Right renal pelvis (tissue), 4 donors: ENCODE measurements around the gene ABCB8. TPM values are rescaled to one million over a fixed set of nuclear protein-coding genes. Genes with fewer than 3 reads are reported as not detected.

Source experiments
- DNase-seq, 4 donors: peaks; one replicate each; pipeline ENCODE4 v3.0.0-alpha.2; 2013; ENCODE audit warnings: low read depth in 4 of 4, low spot score in 3 of 4, missing footprints in 1 of 4
- polyA plus RNA-seq, 4 donors: library from polyadenylated mRNA; unstranded; fragments of 120-200 nt; gene quantifications; one replicate each; pipeline ENCODE4 v1.2.1, GENCODE V29; 2013; ENCODE audit not compliant: insufficient read length in 4 of 4

The ABCB8 gene
- polyA plus RNA-seq, 4 donors = 18.7 to 23.7 (median 21.3) TPM

DNA sequence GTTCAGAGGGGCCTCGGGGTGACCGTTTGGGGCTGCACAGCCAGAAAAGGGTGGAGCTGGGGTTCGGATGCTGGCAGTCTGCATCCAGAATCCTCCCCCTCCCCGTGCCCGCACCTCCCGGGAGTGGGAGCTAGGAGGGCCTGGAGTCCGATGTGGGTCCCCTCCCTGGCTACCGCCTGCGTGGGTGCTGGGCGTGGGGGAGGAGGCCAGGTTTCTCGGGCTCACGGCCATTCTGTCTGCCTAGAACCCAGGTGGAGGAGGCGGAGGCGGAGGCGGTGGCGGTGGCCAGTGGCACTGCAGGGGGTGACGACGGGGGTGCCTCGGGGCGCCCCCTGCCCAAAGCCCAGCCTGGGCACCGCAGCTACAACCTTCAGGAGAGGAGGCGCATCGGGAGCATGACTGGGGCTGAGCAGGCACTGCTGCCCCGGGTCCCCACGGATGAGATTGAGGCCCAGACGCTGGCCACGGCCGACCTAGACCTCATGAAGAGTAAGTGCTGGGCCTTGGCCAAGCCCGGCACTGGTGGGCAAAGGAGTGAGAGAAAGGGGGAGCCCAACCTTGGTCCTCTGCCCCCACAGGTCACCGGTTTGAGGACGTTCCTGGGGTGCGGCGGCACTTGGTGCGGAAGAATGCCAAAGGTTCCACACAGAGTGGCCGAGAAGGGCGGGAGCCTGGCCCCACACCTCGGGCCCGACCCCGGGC lies 38.2 kb downstream of the ABCB8 start:
- DNase-seq = no peak

DNA sequence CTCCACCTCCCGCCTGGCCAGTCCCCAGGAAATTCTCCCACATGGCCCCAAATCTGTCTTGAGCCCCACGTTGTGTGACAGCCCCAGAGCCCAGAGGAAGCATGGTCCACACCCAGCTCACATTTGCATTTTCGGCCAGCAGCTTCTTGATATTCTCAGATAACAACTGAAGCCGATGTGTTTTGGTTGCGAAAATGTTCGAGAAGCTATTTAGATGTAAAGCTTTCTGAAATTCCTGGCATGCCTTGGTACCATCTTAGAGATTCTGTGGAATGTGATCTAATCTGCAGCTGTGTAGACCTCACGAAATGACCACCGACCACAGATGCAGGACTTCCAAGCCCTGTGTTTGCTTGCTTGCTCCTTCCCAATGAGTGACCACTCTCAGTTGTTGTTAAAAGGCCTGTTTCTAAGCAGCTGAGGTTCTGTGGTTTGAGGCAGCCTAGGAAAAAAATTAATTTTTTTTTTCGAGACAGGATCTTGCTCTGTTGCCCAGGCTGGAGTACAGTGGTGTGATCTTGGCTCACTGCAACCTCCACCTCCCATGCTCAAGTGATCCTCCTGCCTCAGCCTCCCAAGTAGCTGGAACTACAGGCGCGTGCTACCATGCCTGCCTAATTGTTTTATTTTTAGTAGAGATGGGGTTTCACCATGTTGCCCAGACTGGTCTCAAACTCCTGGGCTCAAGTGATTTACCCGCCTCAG lies 40.0 kb downstream of the ABCB8 start:
- DNase-seq = no peak

DNA sequence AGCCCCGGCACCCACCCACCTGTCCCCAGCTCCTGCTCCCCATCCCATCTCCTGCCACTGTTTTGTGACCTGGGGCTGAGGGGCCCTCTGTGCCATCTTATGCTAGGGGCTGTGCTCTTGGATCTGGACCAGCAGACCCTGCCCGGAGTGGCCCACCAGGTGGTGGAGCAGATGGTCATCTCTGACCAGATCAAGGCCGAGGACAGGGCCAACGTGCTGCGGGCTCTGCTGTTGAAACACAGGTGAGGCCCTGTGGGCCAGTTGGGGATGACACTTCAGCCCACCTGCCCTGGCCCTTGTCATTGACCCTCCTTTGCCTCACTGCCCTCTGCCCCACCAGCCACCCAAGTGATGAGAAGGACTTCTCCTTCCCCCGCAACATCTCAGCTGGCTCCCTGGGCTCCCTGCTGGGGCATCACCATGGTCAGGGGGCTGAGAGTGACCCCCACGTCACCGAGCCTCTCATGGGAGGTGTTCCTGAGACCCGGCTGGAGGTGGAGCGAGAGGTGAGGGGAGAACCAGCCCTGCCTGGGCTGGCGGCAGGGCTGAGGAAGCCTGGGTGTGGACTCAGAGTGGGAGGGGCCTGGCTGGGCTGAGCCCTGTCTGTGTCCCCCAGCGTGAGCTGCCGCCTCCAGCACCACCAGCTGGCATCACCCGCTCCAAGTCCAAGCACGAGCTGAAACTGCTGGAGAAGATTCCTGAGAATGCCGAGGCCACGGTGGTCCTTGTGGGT lies 41.8 kb downstream of the ABCB8 start:
- no peak for DNase-seq

DNA sequence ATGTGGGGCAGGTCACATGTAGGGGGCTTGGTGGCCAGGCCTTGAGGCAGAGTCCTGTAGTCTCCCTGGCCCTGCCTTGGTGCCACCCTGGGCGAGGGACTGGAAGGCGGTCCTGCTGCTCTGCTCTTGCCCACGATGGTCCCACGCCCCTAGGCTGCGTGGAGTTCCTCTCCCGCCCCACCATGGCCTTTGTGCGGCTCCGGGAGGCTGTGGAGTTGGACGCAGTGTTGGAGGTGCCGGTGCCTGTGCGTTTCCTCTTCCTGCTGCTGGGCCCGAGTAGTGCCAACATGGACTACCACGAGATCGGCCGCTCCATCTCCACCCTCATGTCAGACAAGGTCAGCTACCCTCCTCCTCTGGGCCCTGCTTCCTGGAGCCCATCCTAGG lies 42.3 kb downstream of the ABCB8 start:
- DNase-seq = no peak

DNA sequence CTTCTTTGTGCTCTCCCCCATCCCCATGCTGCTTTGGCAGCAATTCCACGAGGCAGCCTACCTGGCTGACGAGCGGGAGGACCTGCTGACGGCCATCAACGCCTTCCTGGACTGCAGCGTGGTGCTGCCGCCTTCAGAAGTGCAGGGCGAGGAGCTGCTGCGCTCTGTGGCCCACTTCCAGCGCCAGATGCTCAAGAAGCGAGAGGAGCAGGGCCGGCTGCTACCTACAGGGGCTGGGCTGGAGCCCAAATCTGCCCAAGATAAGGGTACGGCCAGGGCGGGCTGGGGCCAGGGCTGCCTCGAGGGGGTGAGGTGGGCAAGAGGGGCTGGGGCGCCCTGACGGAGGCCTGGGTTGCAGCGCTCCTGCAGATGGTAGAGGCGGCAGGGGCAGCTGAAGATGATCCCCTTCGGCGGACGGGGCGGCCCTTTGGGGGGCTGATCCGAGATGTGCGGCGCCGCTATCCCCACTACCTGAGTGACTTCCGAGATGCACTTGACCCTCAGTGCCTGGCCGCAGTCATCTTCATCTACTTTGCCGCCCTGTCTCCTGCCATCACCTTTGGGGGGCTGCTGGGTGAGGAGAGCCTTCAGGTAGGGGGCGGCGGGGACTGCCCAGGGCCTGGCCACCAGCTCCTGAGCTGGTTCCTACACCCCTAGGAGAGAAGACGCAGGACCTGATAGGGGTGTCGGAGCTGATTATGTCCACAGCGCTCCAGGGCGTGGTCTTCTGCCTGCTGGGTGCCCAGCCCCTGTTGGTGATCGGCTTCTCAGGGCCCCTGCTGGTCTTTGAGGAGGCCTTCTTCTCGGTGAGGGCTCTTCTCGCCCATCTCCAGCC lies 43.0 kb downstream of the ABCB8 start:
- no peak for DNase-seq

DNA sequence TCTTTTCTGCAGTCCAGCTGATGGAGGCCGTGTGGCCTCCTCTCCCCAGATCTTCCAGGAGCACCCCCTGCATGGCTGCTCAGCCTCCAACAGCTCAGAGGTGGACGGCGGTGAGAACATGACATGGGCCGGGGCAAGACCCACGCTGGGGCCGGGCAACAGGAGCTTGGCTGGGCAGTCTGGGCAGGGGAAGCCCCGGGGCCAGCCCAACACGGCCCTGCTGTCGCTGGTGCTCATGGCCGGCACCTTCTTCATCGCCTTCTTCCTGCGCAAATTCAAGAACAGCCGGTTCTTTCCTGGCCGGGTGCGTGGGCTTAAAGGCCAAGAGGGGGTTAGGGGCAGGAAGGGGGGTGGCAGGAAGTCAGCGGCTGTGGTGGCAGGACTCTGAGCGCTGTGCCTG lies 45.7 kb downstream of the ABCB8 start:
- DNase-seq = no peak

DNA sequence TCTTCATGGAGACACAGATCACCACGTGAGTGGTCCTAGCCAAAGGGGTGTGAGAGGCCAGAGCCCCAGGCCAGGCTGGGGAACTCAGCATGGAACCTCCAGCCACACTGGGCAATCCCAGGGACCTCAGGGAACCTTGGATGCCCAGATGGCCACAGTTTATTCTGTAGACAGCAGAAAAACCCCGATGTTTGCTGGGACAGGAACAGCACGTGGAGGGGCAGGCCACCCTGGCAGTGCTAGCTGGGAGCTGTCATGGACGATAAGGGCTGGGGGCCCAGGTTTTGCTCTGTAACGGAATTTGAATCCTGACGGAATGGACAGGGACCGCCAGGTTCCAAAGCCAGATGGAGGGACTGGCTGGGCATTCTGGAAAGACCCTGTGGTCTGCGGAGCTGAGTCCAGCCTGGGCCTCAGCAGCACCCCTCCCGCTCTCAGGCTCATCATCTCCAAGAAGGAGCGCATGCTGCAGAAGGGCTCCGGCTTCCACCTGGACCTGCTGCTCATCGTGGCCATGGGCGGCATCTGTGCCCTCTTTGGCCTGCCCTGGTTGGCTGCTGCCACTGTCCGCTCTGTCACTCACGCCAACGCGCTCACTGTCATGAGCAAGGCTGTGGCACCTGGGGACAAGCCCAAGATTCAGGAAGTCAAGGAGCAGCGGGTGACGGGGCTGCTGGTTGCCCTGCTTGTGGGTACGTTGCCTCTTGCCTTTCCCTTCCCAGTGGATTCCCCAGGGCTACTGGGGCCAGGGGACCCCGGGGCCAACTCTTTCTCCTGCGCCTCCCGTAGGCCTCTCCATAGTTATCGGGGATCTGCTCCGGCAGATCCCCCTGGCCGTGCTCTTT lies 46.8 kb downstream of the ABCB8 start:
- no peak for DNase-seq

DNA sequence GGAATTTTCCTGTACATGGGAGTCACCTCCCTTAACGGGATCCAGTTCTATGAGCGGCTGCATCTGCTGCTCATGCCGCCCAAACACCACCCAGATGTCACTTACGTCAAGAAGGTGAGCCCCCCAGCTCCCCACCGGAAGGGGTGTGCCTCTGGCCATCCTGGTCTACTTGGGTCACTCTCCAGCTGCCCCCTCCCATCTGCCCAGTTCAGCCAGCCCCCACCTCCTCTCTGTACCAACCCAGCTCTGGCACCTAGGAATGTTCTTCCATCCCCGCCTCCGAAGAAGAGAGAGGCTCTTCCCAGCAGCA lies 47.4 kb downstream of the ABCB8 start:
- DNase-seq = no peak

DNA sequence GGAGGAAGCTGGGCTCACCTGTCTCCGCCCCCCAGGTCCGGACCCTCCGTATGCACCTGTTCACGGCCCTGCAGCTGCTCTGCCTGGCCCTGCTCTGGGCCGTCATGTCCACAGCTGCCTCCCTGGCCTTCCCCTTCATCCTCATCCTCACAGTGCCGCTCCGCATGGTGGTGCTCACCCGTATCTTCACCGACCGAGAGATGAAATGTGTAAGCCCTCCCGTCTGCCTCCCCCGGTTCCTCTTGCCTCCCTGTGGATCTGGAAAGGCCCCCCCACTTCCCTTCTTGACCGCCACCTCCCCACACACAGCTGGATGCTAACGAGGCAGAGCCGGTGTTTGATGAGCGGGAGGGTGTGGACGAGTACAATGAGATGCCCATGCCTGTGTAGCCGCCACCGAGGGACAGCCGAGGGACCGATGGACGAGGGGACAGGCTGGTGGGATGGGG lies 47.8 kb downstream of the ABCB8 start:
- no peak for DNase-seq

DNA sequence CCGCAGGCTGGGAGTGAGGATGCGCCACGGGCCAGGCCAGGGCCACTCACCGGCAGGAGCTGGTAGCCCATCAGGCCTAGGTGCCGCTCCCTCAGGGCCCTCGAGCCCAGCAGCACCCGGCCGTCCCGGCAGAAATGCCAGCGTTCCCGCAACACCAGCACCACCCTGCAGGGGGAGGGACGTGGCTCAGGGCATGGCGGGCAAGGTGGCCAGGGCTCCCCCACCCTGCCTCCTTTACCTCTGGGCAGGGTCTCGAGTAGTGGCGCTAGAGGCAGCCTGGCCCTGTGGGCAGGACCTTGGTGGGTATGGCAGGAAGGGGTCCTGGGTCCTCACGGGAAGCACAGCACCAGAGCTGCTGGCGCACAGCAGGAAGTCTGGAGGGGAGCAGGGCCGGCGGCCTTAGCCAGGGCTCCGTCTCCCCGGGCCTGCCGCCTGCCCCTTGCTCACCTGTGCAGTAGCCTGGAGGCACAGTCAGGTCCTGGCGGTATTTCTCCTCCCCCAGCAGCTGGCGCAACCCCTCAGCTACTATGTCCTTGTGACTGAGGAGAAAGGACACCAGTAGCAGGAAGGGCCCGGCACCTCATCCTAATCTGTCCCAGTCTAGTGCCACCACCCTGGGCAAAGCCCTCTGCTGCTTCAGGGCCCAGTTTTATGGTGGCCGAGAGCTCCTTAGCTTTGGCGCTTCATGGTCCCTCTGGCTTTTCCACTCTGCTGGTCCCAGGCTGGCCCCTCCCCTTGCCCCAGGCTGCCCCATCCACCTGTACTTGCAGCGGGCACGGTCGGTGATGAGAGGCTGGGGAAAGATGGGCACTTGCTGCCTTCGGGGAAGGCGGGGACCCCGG lies 48.8 kb downstream of the ABCB8 start:
- no peak for DNase-seq

DNA sequence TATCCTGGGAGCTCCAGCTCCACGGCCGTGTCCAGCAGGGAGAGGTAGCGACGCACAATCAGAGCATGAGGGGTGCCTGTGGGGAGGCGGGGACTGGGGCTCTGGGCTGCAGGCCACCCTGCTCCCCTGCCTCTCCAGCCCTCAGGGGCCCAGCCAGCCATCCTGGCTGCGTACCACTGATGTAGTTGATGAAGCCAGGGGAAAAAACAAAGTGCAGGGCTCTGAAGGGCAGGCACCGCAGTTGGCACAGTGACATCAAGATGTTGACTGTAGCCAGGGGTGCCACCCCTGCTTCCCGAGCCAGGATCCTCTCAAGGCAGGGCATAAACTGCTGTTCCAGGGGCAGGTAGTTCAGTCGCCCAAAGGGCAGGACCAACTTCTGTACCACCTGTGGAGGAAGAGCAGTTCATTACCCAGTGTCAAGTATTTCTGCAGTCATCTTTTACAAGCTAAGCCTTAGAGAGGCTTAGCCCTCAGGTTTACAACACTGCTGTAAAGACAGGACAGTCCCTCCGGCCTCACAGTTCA lies 49.5 kb downstream of the ABCB8 start:
- no peak for DNase-seq

DNA sequence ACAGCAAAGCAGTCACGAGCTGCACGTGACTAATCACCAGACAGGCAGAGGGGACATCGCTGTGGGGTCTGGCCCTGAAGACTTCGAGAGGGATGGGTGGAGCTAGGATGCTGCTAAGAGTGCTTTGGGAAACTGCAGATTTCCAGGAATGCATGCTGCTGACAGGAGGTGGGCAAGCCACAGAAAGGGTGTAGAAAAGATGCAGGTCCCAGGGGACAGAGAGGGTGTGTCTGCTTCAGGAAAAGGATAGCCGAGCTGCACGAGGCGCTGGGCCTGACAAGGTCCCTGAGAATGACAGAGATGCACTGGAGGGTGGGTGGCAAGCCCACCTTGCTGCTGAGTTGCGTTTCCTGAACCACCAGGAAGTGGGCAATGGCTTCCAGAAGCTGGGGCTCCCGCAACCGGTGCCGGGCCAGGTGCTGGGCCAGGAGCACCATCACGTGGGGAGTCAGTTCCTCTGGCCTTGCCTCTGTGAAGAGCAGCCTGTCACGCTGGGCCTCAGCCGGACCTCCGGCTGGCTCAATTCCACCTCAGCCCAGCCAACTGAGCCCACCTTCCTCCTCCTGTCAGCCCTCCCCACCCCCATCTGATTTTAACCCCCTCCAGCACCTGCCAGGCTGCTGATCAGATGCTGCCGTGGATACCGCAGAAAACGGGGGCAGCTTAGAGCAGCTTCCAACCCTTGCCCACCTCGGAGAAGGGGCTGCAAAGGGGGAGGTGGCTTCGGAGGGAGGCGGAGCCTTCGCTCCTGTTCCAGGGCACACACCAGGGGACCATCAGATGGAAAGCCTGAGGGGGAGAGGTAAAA lies 50.2 kb downstream of the ABCB8 start:
- DNase-seq = no peak

DNA sequence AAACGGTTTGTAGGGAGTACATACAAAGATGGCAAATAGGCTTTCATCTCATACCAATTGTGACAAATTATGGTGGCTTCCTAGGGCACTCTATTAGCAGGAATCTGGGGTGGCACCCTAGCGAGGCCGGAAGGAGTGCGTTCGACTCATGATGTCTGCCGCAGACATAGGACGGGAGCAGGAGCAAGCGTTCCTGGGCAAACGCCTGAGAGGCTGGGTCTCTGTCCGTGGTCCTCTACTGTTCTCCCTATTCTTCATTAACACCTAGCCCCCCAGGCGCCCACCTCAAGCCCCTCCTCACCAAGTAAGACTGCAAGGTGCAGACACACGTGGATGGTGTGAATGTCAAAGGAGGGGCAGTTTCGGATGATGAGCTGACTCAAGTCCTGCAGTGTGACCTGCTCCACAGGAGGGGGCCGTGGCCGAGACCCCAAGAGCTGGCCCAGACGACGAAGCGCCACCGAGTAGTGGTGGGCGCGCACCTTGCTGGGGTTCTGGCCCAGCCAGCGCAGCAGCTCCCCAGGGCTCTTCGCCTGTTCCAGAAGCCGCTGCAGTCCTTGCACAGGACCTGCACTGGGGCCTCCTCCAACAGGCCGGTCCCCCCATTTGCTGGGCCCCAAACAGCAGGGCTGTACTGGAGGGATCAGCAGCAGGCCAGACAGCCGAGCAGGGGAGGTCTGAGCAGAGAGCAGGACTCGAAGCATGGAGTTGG lies 51.1 kb downstream of the ABCB8 start:
- no peak for DNase-seq

DNA sequence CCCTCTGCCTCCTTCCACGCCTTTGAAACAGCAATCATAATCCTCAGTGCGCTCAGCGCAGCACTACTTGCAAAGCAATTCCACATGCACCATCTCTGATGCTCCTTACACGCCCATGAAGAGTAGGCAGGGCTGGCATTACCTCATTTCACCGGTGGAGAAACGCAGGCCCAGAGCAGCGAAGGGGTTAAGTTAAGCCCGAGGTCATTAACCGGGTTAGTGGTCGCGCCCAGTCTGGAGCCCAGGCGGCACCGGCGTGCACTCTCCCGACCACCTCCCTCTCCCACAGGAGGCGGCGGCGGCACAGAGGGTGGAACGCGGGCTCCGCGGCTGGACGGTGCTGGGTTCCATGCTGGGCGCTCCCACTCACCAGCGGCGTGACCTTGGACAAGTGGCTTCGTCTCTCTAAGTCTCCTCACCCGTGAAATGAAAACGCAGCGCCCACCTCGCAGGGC lies 51.8 kb downstream of the ABCB8 start:
- no peak for DNase-seq

DNA sequence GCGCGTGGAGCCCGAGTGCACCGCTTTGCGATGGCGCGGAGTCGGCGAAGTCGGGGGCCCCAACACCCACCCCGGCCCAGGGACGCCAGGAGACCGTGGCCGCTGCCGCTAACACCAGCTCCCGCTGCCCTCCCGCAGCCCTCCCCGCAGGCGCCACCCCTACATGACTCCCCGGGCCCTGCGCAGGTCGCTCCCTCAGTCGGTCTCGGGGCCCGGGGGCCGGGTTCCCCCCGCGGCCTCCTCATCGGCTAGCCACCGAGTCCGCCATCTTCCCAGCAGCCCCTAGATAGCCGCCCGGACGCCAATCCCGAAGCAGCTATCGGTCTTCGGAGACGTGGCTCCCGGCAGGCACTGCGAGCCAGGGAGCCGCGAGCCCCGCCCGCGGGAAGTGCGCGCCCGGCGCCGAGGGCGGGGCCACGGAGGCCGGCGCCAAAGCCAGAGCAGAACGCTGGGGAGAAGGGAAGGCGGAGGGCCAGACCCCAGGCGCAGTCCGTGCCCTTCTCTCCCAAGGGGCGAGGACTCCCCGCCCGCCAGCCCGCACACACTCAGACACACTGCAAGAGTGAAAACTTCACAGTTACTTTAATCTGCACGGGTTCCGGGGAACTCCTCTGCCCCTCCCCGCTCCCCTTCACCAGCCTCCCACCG lies 52.4 kb downstream of the ABCB8 start, which contains the start of gene FASTK:
TSS of gene FASTK (minus strand) at position 288 of the 648 bp plus-strand sequence. CDS start at position 245, 43 bp downstream.
- peak in 3 of 4 donors; percentile 83 to 86 (median 85) for DNase-seq
